ENCODE measurements around the gene PLCB4.

Gene PLCB4

DNA sequence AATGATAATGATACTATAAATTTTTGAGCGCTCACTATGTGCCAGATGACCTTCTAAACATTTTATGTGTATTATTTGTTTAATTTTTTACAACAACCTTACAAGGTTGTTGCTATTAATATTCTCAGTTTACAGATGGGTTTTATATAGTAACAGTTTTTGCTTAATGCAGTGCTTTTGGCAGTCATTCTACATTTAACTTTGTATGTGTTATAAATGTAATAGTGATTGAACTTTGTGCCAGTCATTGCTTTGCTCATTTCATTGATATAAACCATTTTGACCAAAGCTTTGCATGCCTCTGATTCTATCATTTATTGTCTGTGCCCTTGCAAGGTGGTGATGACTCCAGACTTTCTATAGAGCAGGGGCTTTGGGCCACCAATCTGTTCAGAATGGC lies 239.2 kb downstream of the PLCB4 start:
- no peaks in the 10 kb centered on the region for H3K9me2 ChIP-seq (replicated peaks; ENCODE audit: low read depth, low read length)
- no peaks in the 10 kb centered on the region; the same call in 1 of the 2 replicates for H3K36me3 ChIP-seq (ENCODE audit: insufficient read depth, low read length)
- H3K79me2 ChIP-seq (ENCODE audit: insufficient read depth, low read length): no peaks in the 10 kb centered on the region
- no peaks in the 10 kb centered on the region for H4K20me1 ChIP-seq (ENCODE audit: insufficient read depth, low read length, poor library complexity, severe bottlenecking)
- H3K4me2 ChIP-seq (ENCODE audit: low read depth, low read length, poor library complexity, severe bottlenecking): no peak overlapping the region
- no peaks in the 10 kb centered on the region for H3K27me3 ChIP-seq (ENCODE audit: insufficient read depth, low read length, poor library complexity, severe bottlenecking)
- no peak overlapping the region for H2AFZ ChIP-seq (ENCODE audit: low read length)
- no peak overlapping the region for H3K9ac ChIP-seq (ENCODE audit: low read depth, low read length, poor library complexity, severe bottlenecking)
- no peaks in the 10 kb centered on the region for H3K9me3 ChIP-seq (ENCODE audit: insufficient read depth, low read depth, low read length)
- no peak for TF ChIP-seq EZH2phosphoT487 (IDR thresholded peaks at IDR 0.05; ENCODE audit: borderline replicate concordance)
- no peak for TF ChIP-seq CTCF (conservative IDR thresholded peaks at IDR 0.05; ENCODE audit: low read length)
- H3K4me1 ChIP-seq (ENCODE audit: insufficient read depth, low read length, poor library complexity, severe bottlenecking): no peaks in the 10 kb centered on the region
- no peak overlapping the region for H3K4me3 ChIP-seq (ENCODE audit: low read length, poor library complexity, severe bottlenecking)
- H3F3A ChIP-seq (ENCODE audit: low read depth): no peaks in the 10 kb centered on the region

- H3K9me2 ChIP-seq (replicated peaks; ENCODE audit: low read depth, low read length): no peaks in the 10 kb centered on the region
- peaks cover 7% of the 10 kb centered on the region; the same call in 1 of the 2 replicates for H3K36me3 ChIP-seq (ENCODE audit: insufficient read depth, low read length)
- no peak overlapping the region for H3K9ac ChIP-seq (ENCODE audit: low read depth, low read length, poor library complexity, severe bottlenecking)
- H3K9me3 ChIP-seq (ENCODE audit: insufficient read depth, low read depth, low read length): no peaks in the 10 kb centered on the region
- H3K79me2 ChIP-seq (ENCODE audit: insufficient read depth, low read length): no peaks in the 10 kb centered on the region
- H2AFZ ChIP-seq (ENCODE audit: low read length): no peak overlapping the region
- no peaks in the 10 kb centered on the region for H3K27me3 ChIP-seq (ENCODE audit: insufficient read depth, low read length, poor library complexity, severe bottlenecking)
- no peaks in the 10 kb centered on the region for H3F3A ChIP-seq (ENCODE audit: low read depth)
- no peak for TF ChIP-seq CTCF (conservative IDR thresholded peaks at IDR 0.05; ENCODE audit: low read length)
- no peaks in the 10 kb centered on the region for H4K20me1 ChIP-seq (ENCODE audit: insufficient read depth, low read length, poor library complexity, severe bottlenecking)
- no peak overlapping the region for H3K4me2 ChIP-seq (ENCODE audit: low read depth, low read length, poor library complexity, severe bottlenecking)
- no peak overlapping the region for H3K4me3 ChIP-seq (ENCODE audit: low read length, poor library complexity, severe bottlenecking)
- H3K4me1 ChIP-seq (ENCODE audit: insufficient read depth, low read length, poor library complexity, severe bottlenecking): no peaks in the 10 kb centered on the region
These were observed 242.2 kb downstream of the PLCB4 start for GRCh38 chr20:9311132-9311531.

GRCh38 chr20:9319687-9320384 lies 250.9 kb downstream of the PLCB4 start:
- no peak for TF ChIP-seq CTCF (conservative IDR thresholded peaks at IDR 0.05; ENCODE audit: low read length)
- TF ChIP-seq EZH2phosphoT487 (IDR thresholded peaks at IDR 0.05; ENCODE audit: borderline replicate concordance): no peak
- H3K9me2 ChIP-seq (replicated peaks; ENCODE audit: low read depth, low read length): no peaks in the 10 kb centered on the region
- no peak overlapping the region for H3K4me3 ChIP-seq (ENCODE audit: low read length, poor library complexity, severe bottlenecking)
- no peaks in the 10 kb centered on the region for H3F3A ChIP-seq (ENCODE audit: low read depth)
- no peak overlapping the region for H3K9ac ChIP-seq (ENCODE audit: low read depth, low read length, poor library complexity, severe bottlenecking)
- H3K4me2 ChIP-seq (ENCODE audit: low read depth, low read length, poor library complexity, severe bottlenecking): no peak overlapping the region
- H2AFZ ChIP-seq (ENCODE audit: low read length): no peak overlapping the region
- no peaks in the 10 kb centered on the region for H3K79me2 ChIP-seq (ENCODE audit: insufficient read depth, low read length)
- no peaks in the 10 kb centered on the region for H3K36me3 ChIP-seq (ENCODE audit: insufficient read depth, low read length)
- H3K4me1 ChIP-seq (ENCODE audit: insufficient read depth, low read length, poor library complexity, severe bottlenecking): no peaks in the 10 kb centered on the region
- no peaks in the 10 kb centered on the region for H3K27me3 ChIP-seq (ENCODE audit: insufficient read depth, low read length, poor library complexity, severe bottlenecking)
- H4K20me1 ChIP-seq (ENCODE audit: insufficient read depth, low read length, poor library complexity, severe bottlenecking): no peaks in the 10 kb centered on the region
- no peaks in the 10 kb centered on the region for H3K9me3 ChIP-seq (ENCODE audit: insufficient read depth, low read depth, low read length)
